ENCODE data around the gene RAB3B. TPM values are rescaled to one million over a fixed set of nuclear protein-coding genes. Genes with fewer than 3 reads are reported as not detected.

The RAB3B gene
- total and polyA plus RNA-seq, 2 of the 4 experiments (the other 2 are of a cell fraction) = 33.6 to 78.5 TPM

- ChIA-PET CTCF (interaction anchor here (2.2 kb wide), 1 partner anchor 9 kb away, joined by 6 read pairs; no protein-coding TSS in a partner anchor), POLR2A (ENCODE audit: unreplicated experiment) (no interaction called here)
- Histone ChIP-seq H4K20me1 (ENCODE audit: insufficient read depth, low read length) (no peaks in the 10 kb centered on the region), H2BK5ac (ENCODE audit: low read depth, low read length, poor library complexity, severe bottlenecking) (peak overlapping the region; percentile 94), H3K56ac (ENCODE audit: extremely low read depth, insufficient read depth, low read length) (no peak overlapping the region), H3K23ac (ENCODE audit: low read depth, low read length) (peak overlapping the region; percentile 78), H3K14ac (replicated peaks; ENCODE audit: low read depth, low read length) (peak overlapping the region; percentile 68), H2AFZ (replicated peaks; ENCODE audit: low read length, poor library complexity) (peak overlapping the region; percentile 1), H3K4me2 (ENCODE audit: low read depth, low read length) (peak overlapping the region; percentile 10; the same call in 1 of the 2 replicates), H3K27ac (ENCODE audit: insufficient read depth, low read length) (peak overlapping the region; percentile 13; the same call in 1 of the 2 replicates), H3K27me3 (ENCODE audit: control insufficient read depth, insufficient read depth, low read length) (no peaks in the 10 kb centered on the region), H2AK5ac (ENCODE audit: low read depth, low read length) (no peak overlapping the region; the same call in 1 of the 2 replicates), H3K4ac (ENCODE audit: low read depth, low read length) (peak overlapping the region; percentile 63; the same call in 1 of the 2 replicates), H3K9me3 (ENCODE audit: control insufficient read depth, insufficient read depth, low read length) (no peaks in the 10 kb centered on the region), H3K18ac (ENCODE audit: low read depth, low read length) (peak overlapping the region; percentile 84; the same call in 1 of the 2 replicates), H3K79me1 (ENCODE audit: low read depth in 1 of 2, low read length in 2 of 2) (peaks cover 31 to 53% of the 10 kb centered on the region in 2 experiments), H4K91ac (ENCODE audit: insufficient read depth, low read depth, low read length) (0 out of 2 replicates have a peak overlapping the region, but pooled peaks have one; percentile 21), H2BK20ac (ENCODE audit: low read depth, low read length) (peak overlapping the region; percentile 61), H2AK9ac (replicated peaks; ENCODE audit: low read depth, low read length, poor library complexity) (no peak overlapping the region), H2BK15ac (ENCODE audit: low read depth, low read length) (peak overlapping the region; percentile 18; the same call in 1 of the 3 replicates), H2BK120ac (ENCODE audit: low read depth, low read length) (peak overlapping the region; percentile 54), H3K4me1 (ENCODE audit: control insufficient read depth, insufficient read depth, low read length) (peaks cover 19% of the 10 kb centered on the region), H4K8ac (ENCODE audit: low read depth in 2 of 2, low read length in 2 of 2) (peak overlapping the region; percentile 10 to 74; a peak in 3 of 4 replicates), H4K5ac (ENCODE audit: low read depth, low read length) (peak overlapping the region; percentile 82; the same call in 1 of the 2 replicates), H3K9ac (ENCODE audit: low read depth, low read length) (no peak overlapping the region), H3K36me3 (ENCODE audit: control insufficient read depth, insufficient read depth, low read length) (peaks cover 12% of the 10 kb centered on the region; the same call in 1 of the 2 replicates), H3K4me3 (ENCODE audit: insufficient read depth, low read depth, low read length) (no peak overlapping the region), H3K9me1 (ENCODE audit: insufficient read depth, low read length) (peaks cover 23% of the 10 kb centered on the region)
- no TSS peak for BruUV-seq (replicated peaks)
- 80% methylated on average over 1 of the region's 5 CpGs; no CpG with 5 or more reads in 1 of the 2 experiments for WGBS, 2 experiments (ENCODE audit: extremely low coverage in 2 of 2, insufficient read length in 1 of 2)
- DNase-seq (peak; percentile 62), ATAC-seq (ENCODE audit: low read depth) (peak; percentile 66)
- intact Hi-C loops (cut with micrococcal nuclease) = no loop called here
- dilution Hi-C loops (cut with HindIII; ENCODE audit: low sequenced_read_pairs, unreplicated experiment) = no loop called here
- TF ChIP-seq CEBPB (IDR thresholded peaks at IDR 0.05; ENCODE audit: low read depth, low read length) (peak; percentile 86), ELK1 (IDR thresholded peaks at IDR 0.05; ENCODE audit: borderline replicate concordance, low read depth, low read length) (no peak)
- in situ Hi-C loops (cut with MboI; ENCODE audit: low sequenced_read_pairs) = no loop called here
Measured at GRCh38 chr1:51916587-51917405, 73.7 kb downstream of the RAB3B start.

Data from IMR-90 (cell line).